Measurements from ENCODE around the gene CIRBP. TPM values are rescaled to one million over a fixed set of nuclear protein-coding genes. Genes with fewer than 3 reads are reported as not detected.

Gene CIRBP
- total and polyA plus RNA-seq, 9 of the 15 experiments (the other 6 are each of a cell fraction or from before 2014, with no cell fraction given): 20.5 to 327 (median 176) TPM

GRCh38 chr19:1235625-1236538, 33.2 kb upstream of the CIRBP start:
- BruUV-seq (replicated peaks): no TSS peak
- ChIA-PET POLR2A (no interaction called here), CTCF (ENCODE audit: low intra/inter-chr PET ratio) (no interaction called here)
- in situ Hi-C loops (cut with MboI): loop anchor here (25.0 kb wide), 1 partner anchor 474 kb away; the partner anchor contains the start of gene MISP
- Histone ChIP-seq H3K4me3 (no peak overlapping the region), H3K79me2 (ENCODE audit: control insufficient read depth, insufficient read depth, low read length) (peaks cover 7% of the 10 kb centered on the region; the same call in 1 of the 3 replicates), H3K36me3 (ENCODE audit: control insufficient read depth, insufficient read depth, low read length) (peaks cover 40% of the 10 kb centered on the region; the same call in 1 of the 3 replicates), H3K4me2 (ENCODE audit: insufficient read depth, low read length) (no peak overlapping the region), H2AFZ (ENCODE audit: low read depth, low read length) (no peak overlapping the region), H3K9me1 (ENCODE audit: control insufficient read depth, insufficient read depth, low read length) (no peaks in the 10 kb centered on the region), H3K27me3 (ENCODE audit: control insufficient read depth in 2 of 2, insufficient read depth in 2 of 2, low read length in 2 of 2) (no peaks in the 10 kb centered on the region), H4K20me1 (replicated peaks; ENCODE audit: control insufficient read depth, insufficient read depth, low read length) (no peaks in the 10 kb centered on the region), H3K27ac (ENCODE audit: extremely low read depth, low read depth, low read length) (no peak overlapping the region), H3K4me1 (replicated peaks in 1 of 2; ENCODE audit: control insufficient read depth in 2 of 2, insufficient read depth in 2 of 2, low read length in 2 of 2) (peaks cover 14 to 99% of the 10 kb centered on the region in 2 experiments), H3K9me3 (replicated peaks; ENCODE audit: control insufficient read depth, insufficient read depth, low read depth, low read length) (no peaks in the 10 kb centered on the region), H3K9ac (ENCODE audit: insufficient read depth in 1 of 2, low read depth in 2 of 2, low read length in 2 of 2) (peak overlapping the region in 1 of 2 experiments; percentile 35; a peak in 1 of 4 replicates)
- DNase-seq (ENCODE audit: extremely low read depth in 1 of 4, low spot score in 3 of 4) (no peak), FAIRE-seq (no peak), ATAC-seq (no peak)
- intact Hi-C loops (cut with micrococcal nuclease): loop anchor here (2.0 kb wide), 1 partner anchor 15 kb away; no protein-coding TSS in a partner anchor
- 92% methylated on average over 37 of the region's 39 CpGs for WGBS (ENCODE audit: insufficient coverage, low coverage, missing lambda C conversion rate)
- TF ChIP-seq SREBF2 (CRISPR knock-in tag; IDR thresholded peaks at IDR 0.05): no peak
- no peak for TF ChIP-seq ZNF79 (CRISPR knock-in tag; IDR thresholded peaks at IDR 0.05; ENCODE audit: low read depth)
- no peak for TF ChIP-seq MXI1 (IDR thresholded peaks at IDR 0.05; ENCODE audit: low read depth, low read length)
- TF ChIP-seq ZBTB2 (IDR thresholded peaks at IDR 0.05): no peak
- TF ChIP-seq ARID1B (IDR thresholded peaks at IDR 0.05): no peak

Measured in K562 (cell line).